GM19099 (cell line): ENCODE data around the gene MYH7.

Experiments used
- POLR2A ChIP-seq: IDR thresholded peaks from 3 replicates; pipeline ENCODE4 v1.6.1; 2011; ENCODE audit warnings: low read depth; ENCODE audit not compliant: insufficient read length; ENCODE audit errors: extremely low read depth

MYH7 gene

DNA sequence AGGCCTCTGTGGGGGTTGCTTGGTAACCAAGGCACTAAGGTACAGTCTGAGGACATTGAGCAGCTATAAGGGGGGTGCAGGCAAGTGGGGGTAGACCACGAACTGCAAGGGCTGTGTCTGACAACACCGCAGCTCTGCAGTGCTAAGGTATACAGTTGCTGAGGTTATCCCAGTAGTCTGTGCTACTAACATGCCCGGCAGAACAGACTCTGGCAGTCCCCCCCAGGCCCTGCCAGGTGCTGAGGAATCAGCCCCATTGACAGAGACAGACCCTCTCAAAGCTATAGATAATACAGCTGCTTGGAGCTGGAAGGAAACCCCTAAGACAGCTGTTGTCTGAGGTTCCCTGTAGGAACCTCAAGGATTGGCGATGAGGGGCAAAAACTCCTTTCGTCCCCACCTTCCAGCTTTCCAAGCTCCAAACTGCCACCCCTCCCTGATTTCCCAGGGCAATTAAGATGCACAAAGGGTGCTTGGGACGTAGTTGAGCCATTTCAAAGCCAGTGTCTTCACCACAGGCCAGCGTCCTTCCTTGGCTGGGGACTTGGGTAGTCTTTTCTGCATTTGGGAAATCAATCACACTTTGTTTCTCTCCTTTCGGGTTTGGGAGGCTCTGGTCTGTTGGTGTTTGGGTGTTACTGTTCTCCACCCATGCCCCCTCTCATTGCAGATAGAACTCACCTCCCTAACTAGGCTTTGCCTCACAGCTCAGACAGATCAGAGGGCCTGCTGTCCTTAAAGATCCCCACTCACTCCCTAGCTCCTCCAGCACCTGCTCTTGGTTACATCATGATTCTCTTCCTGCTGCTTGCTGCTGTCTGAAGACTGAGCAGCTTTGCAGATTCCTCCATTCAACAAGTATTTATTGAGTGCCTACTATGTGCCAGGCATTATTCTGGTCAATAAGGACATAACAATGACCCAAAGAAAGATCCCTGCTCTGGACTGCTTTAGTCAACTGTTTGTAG, 2.0 kb upstream of the MYH7 start:
- no peak for TF ChIP-seq POLR2A

DNA sequence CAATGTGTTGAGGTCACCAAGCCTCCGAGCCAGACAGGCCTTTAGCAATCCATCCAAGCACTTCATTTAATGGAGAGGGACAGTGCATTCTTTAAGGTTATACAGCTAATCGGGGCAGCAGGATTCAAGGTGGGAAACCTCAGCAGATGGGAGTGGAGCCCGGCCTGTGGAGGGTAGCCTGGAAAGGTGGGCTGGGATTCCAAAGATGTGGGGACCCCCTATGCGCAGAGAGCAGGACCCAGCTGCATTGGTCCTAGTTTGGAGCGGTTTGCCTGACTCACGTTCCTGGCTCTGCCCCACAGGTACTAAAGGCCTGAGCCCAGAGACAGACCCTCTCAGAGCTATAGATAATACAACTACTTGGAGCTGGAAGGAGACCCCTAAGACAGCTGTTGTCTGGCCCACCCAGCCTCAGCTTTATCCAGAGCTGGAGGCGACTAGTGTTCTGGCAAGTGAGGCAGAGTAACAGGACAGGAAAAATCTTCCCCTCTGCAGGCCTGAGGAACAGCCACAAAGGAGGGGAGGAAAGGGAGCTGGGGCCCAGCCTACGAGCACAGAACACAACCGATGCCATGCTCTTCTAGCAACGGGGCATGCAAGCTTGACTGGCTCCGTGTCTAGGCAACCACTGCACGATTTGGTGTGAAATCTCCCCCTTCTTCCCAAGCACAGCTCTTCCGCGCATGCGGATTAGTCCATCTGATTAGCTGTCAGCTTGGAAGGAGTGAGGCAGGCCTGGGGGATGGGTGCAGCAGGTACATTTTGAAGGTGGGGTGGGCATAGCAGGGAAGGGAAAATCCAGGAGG, 1.1 kb upstream of the MYH7 start:
- no peak for TF ChIP-seq POLR2A

DNA sequence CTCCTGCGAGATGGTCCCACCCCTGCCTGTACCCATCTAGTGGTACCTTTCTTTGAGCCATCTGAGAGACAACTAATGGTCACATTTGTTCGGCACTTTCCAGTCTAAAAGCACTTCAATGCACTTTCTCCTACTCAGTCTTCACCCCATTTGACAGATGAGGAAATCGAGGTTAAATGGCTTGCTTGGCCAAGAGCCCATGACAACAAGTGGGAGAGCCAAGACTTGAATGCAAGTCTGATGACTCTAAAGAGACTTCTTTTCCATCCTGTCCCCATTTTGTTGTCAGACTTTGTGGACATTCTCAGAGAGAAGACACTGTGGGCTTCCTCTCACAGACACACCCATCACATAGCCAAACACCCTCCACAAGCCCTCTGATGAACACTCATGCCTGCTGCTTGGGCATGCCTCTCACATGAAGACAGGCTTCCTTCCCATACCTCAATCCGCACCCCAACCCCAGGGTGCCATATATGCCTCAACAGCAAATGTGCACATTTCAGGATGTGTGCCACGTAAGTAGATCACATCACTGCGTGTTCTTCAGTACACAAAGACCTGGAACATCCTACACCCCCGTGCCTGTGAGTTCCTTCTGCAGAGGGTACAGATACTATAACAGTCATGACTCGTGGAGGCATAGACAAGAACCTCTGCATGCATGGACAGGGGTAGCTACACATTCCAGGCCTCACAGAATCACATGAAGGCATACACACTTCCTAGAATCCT, 805 bp downstream of the MYH7 start:
- TF ChIP-seq POLR2A = no peak

DNA sequence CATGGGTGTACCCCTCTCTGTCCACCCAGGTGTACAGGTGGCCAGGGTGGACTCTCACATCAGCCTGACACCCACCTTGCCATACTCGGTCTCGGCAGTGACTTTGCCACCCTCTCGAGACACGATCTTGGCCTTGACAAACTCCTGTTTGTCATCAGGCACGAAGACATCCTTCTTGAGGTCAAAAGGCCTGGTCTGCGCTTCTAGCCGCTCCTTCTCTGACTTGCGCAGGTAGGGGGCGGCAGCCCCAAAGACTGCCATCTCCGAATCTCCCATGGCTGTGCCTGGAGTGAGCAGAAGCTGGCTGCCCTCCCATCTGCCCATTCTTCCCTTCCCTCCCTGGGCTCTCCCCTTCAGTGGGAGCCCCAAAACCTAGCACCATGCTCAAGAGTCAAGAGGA, 2.0 kb downstream of the MYH7 start:
- TF ChIP-seq POLR2A = no peak

DNA sequence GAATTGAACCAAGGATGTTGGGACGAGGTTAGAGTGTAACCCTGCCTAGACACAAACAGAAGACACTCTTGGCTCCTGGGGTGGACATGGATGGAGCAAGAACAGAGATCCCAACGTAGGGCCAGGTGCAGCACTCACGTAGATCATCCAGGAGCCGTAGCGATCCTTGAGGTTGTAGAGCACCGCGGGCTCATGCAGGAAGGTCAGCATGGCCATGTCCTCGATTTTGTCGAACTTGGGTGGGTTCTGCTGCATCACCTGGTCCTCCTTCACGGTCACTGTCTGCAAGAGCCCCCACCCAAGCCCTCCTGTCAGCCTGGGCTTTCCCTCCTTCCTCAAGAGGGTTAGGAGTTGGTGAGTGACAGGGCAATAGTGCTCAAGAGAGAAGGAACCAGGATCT, 2.5 kb downstream of the MYH7 start:
- TF ChIP-seq POLR2A = no peak

DNA sequence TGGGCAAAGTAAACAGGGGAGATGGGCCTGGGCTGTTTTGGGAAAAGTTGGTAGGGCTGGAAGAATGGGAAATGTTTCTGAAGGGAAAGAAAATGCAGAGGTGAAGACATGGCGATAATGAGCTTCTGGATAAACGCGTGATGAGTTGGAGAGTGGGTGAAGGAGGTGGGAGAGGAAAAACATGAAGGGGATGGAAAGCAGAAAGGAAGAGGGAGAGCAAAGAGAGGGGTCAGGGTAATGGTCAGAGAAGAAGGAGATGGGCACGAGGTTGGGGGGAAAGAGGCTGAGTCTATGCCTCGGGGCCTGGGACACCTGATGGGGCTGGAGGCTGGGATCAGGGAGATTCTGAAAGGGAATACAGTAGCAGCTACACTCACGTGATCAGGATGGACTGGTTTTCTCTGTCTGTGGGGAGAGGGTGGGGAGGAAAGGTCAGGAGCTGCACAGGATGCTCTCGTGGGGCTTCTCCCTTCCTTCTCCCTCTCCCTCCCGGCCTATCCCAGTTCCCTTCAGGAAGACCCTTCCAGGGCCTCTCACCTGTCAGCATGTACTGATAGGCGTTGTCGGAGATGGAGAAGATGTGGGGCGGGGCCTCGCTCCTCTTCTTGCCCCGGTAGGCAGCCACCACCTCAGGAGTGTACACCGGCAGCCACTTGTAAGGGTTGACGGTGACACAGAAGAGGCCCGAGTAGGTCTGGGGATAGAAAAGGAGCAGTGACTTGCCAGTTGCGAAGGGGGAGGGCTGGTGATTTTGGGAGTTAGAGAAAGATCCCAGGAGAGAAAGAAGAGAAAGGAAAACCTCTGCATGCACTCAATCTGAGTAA, 3.1 kb downstream of the MYH7 start:
- no peak for TF ChIP-seq POLR2A

DNA sequence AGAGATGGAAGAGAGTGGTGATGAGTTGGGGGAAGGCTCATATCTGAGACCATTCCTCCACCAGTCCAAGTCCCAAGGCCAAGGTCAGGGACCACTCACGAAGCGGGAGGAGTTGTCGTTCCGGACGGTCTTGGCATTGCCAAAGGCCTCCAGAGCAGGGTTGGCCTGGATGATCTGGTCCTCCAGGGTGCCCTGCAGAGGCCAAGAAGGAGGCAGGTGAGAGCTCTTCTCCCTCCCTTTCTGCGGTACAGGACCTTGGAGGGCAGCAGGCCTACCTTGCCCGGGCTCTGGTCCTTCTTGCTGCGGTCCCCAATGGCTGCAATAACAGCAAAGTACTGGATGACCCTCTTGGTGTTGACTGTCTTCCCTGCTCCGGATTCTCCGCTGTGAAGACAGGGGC, 4.0 kb downstream of the MYH7 start:
- TF ChIP-seq POLR2A = no peak

DNA sequence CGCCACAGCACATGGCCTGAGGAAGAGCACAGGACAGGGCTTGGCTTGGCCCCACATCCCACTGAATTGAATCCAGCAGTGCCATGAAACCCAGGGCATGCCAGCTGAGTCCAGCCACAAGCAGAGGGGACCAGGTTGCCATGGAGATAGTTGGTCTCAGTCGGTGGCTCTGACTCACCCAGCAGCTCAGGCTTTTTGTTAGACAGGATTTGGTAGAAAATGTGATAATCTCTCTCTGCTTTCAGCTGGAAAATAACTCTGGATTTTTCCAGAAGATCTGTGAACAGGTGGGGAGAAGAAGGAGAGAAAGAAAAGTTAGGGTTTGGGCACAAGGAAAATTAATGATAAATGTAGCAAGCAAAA, 4.8 kb downstream of the MYH7 start:
- no peak for TF ChIP-seq POLR2A

DNA sequence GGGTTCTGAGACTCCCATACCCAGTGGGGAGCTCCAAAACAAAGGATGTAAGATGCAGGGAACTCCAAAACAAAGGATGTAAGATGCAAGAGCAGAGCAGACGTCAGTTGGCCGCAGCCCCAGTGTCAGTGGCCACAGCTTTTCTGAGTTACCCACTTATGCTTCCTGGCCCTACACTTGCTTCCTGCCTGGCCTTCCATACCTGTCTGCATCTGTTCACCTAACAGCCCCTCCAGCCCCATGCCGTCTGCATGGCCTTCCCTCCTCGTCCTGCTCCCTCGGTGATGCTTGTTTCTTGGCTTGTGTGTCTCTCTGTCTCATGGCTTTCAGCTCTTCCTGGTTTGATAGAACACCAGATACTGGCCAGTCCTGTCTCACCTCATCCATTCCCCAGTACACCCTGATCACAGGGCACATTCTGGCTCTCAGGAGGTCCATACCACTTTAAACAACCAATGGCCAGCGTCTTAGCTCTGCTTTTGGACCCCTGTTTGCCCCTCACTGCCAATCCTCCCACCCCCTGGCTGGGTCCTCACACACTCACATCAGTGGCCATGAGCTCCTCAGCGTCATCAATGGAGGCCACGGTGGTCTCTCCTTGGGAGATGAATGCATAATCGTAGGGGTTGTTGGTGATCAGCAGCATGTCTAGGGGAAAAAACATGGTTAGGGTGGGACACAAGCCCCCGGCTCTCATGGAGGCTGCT, 5.3 kb downstream of the MYH7 start:
- TF ChIP-seq POLR2A = no peak

DNA sequence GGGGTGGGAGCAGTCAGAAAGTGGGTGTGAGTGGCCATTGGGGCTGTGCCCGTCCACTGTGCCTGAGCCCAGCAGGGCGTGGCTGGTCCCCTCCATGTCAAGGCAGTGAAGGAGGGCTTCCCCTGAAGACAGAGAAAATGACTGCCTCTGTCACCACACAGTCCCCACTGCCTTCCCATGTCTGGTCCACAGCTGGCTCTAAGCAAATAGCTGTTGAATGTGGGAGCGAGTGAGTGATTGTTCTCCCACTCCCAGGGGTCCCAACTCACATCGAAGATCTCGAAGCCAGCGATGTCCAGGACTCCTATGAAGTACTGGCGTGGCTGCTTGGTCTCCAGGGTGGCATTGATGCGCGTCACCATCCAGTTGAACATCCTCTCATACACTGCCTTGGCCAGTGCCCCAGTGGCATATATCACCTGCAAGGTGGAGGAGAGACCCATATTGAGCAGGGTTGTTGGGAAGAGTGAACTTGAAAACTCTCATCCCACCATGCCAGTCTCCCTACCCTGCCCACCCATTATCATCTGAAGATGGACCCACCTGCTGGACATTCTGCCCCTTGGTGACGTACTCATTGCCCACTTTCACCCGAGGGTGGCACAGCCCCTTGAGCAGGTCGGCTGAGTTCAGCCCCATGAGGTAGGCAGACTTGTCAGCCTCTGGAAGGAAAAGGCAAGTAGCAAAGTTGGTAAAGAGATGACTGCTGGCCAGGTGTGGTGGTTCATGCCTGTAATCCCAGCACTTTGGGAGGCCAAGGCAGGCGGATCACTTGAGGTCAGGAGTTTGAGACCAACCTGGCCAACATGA, 6.6 kb downstream of the MYH7 start:
- TF ChIP-seq POLR2A = no peak

DNA sequence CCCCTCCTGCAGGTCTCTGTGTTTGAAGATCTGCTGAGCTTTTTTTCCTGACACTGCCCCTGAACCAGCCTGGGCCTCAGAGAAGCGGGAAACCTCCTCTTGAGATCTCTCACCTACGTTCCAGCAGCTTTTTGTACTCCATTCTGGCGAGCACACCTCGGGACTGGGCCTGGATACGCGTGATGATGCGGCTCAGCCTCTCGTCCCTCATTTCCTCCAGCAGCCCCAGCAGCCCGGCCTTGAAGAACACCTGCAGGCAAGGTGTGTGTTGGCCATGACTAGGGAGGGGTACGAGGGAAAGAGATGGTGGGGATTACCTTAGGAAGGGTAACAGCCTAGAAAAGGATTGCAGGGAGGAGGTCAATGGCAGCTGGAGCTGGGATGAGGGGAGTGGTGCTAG, 10.3 kb downstream of the MYH7 start:
- no peak for TF ChIP-seq POLR2A

DNA sequence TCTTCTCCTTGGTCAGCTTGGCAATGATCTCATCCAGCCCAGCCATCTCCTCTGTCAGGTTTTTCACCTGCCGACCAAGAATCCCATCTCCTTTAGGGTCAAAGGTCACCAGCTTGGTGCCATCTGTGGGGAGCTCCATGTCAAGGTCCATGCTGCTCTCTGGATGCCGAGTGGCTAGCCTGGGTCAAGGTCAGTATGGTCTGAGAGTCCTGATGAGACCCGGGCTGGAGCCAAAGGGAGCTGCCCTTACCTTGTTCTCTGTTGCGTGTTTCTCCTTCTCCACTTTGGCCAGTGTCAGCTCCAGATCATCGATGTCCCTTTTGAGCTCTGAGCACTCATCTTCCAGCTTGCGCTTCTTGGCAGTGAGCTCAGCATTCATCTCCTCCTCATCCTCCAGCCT, 11.8 kb downstream of the MYH7 start:
- no peak for TF ChIP-seq POLR2A

DNA sequence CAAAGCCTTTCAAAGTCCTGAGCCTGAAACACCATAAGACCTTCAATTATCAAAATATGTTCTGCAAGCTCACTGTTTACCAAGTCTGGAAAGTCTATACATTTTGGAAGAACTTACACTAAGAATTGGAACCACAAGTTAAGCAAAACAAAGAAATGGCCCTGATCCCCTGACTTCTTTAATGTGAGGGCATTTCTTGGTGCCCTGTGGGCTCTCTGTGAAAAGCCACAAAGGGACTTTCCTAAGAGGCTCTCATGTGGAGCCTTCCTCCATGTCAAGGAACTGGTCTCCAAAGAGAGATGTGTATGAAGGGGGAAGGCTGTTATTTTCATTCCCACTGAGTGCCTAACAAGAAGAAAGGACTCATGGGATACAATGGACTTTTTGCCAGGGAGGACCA, 13.9 kb downstream of the MYH7 start:
- no peak for TF ChIP-seq POLR2A
